Measurements from ENCODE around the gene TRIM67. TPM values are rescaled to one million over a fixed set of nuclear protein-coding genes. Genes with fewer than 3 reads are reported as not detected.
"Not testable (repeated sequence)": the region's sequence is repeated elsewhere in the genome, so short reads cannot be mapped to it uniquely, and the experiment has no call there.

TRIM67 gene
- total RNA-seq, 2 donors from 2014 or later: 0.12 TPM; not detected in 1

- ATAC-seq (replicated peaks in 1 of 2): no peak
- DNase-seq: no peak
- H3K4me3 Mint-ChIP-seq: no peak overlapping the region
- no peaks in the 10 kb centered on the region for H3K9me3 Mint-ChIP-seq
- H3K36me3 Mint-ChIP-seq (ENCODE audit: insufficient read depth in 2 of 2): no peaks in the 10 kb centered on the region
- H3K27ac Mint-ChIP-seq: no peak overlapping the region
- peaks cover 4% of the 10 kb centered on the region for H3K27me3 Mint-ChIP-seq (ENCODE audit: low read depth)
- H3K4me1 Mint-ChIP-seq (ENCODE audit: low read depth): peaks cover 12% of the 10 kb centered on the region
These were observed 45.6 kb downstream of the TRIM67 start for GRCh38 chr1:231207437-231207836.

GRCh38 chr1:231208980-231209379 is 47.1 kb downstream of the TRIM67 start:
- no peaks in the 10 kb centered on the region for H3K36me3 Mint-ChIP-seq (ENCODE audit: insufficient read depth in 2 of 2)
- DNase-seq: no peak
- H3K4me1 Mint-ChIP-seq (ENCODE audit: low read depth): peaks cover 12% of the 10 kb centered on the region
- no peak for ATAC-seq (replicated peaks in 1 of 2)
- no peaks in the 10 kb centered on the region for H3K9me3 Mint-ChIP-seq
- H3K27ac Mint-ChIP-seq: no peak overlapping the region
- H3K27me3 Mint-ChIP-seq (ENCODE audit: low read depth): peaks cover 4% of the 10 kb centered on the region
- no peak overlapping the region for H3K4me3 Mint-ChIP-seq

GRCh38 chr1:231209531-231209930 is 47.7 kb downstream of the TRIM67 start:
- DNase-seq (no peak), ATAC-seq (replicated peaks in 1 of 2) (no peak)
- Mint-ChIP-seq H3K36me3 (ENCODE audit: insufficient read depth in 2 of 2) (no peaks in the 10 kb centered on the region), H3K4me1 (ENCODE audit: low read depth) (peaks cover 12% of the 10 kb centered on the region), H3K27me3 (ENCODE audit: low read depth) (peaks cover 4% of the 10 kb centered on the region), H3K27ac (no peak overlapping the region), H3K9me3 (no peaks in the 10 kb centered on the region), H3K4me3 (no peak overlapping the region)

GRCh38 chr1:231210126-231210525 is 48.3 kb downstream of the TRIM67 start:
- peaks cover 18% of the 10 kb centered on the region for H3K4me1 Mint-ChIP-seq (ENCODE audit: low read depth)
- H3K4me3 Mint-ChIP-seq: no peak overlapping the region
- H3K27ac Mint-ChIP-seq: no peak overlapping the region
- H3K9me3 Mint-ChIP-seq: no peaks in the 10 kb centered on the region
- ATAC-seq (replicated peaks in 1 of 2) (no peak), DNase-seq (no peak)
- H3K36me3 Mint-ChIP-seq (ENCODE audit: insufficient read depth in 2 of 2): no peaks in the 10 kb centered on the region
- no peaks in the 10 kb centered on the region for H3K27me3 Mint-ChIP-seq (ENCODE audit: low read depth)

GRCh38 chr1:231211005-231211857 is 49.4 kb downstream of the TRIM67 start:
- Mint-ChIP-seq H3K36me3 (ENCODE audit: insufficient read depth in 2 of 2) (no peaks in the 10 kb centered on the region), H3K4me3 (peak overlapping the region; percentile 85 to 86), H3K27ac (peak overlapping the region; percentile 85), H3K4me1 (ENCODE audit: low read depth) (peaks cover 22% of the 10 kb centered on the region), H3K27me3 (ENCODE audit: low read depth) (no peaks in the 10 kb centered on the region), H3K9me3 (no peaks in the 10 kb centered on the region)
- DNase-seq: peak; percentile 90 to 94
- ATAC-seq (replicated peaks in 1 of 2): peak; percentile 89 to 91

GRCh38 chr1:231212301-231212700 is 50.4 kb downstream of the TRIM67 start:
- H3K4me1 Mint-ChIP-seq (ENCODE audit: low read depth): peaks cover 22% of the 10 kb centered on the region
- H3K36me3 Mint-ChIP-seq (ENCODE audit: insufficient read depth in 2 of 2); DNase-seq; H3K27me3 Mint-ChIP-seq (ENCODE audit: low read depth); H3K27ac Mint-ChIP-seq; ATAC-seq (replicated peaks in 1 of 2); H3K9me3 Mint-ChIP-seq; H3K4me3 Mint-ChIP-seq: not testable (repeated sequence)

- DNase-seq: no peak
- no peak overlapping the region for H3K4me3 Mint-ChIP-seq
- H3K4me1 Mint-ChIP-seq (ENCODE audit: low read depth): peaks cover 22% of the 10 kb centered on the region
- no peak for ATAC-seq (replicated peaks in 1 of 2)
- no peaks in the 10 kb centered on the region for H3K9me3 Mint-ChIP-seq
- no peaks in the 10 kb centered on the region for H3K27me3 Mint-ChIP-seq (ENCODE audit: low read depth)
- no peak overlapping the region for H3K27ac Mint-ChIP-seq
- no peaks in the 10 kb centered on the region for H3K36me3 Mint-ChIP-seq (ENCODE audit: insufficient read depth in 2 of 2)
These were observed 52.1 kb downstream of the TRIM67 start for GRCh38 chr1:231213831-231214573.

GRCh38 chr1:231214918-231215680 is 53.2 kb downstream of the TRIM67 start:
- H3K36me3 Mint-ChIP-seq (ENCODE audit: insufficient read depth in 2 of 2): no peaks in the 10 kb centered on the region
- H3K27ac Mint-ChIP-seq: no peak overlapping the region
- DNase-seq: no peak

GRCh38 chr1:231215681-231216385 is 54.0 kb downstream of the TRIM67 start:
- H3K4me3 Mint-ChIP-seq: no peak overlapping the region
- no peaks in the 10 kb centered on the region for H3K27me3 Mint-ChIP-seq (ENCODE audit: low read depth)
- no peaks in the 10 kb centered on the region for H3K36me3 Mint-ChIP-seq (ENCODE audit: insufficient read depth in 2 of 2)
- ATAC-seq (replicated peaks in 1 of 2): no peak
- H3K9me3 Mint-ChIP-seq: no peaks in the 10 kb centered on the region
- peaks cover 22% of the 10 kb centered on the region for H3K4me1 Mint-ChIP-seq (ENCODE audit: low read depth)
- H3K27ac Mint-ChIP-seq: peak overlapping the region; percentile 5
- no peak for DNase-seq

More at GRCh38 chr1:231214918-231215680, 53.2 kb downstream of the TRIM67 start:
- no peak for ATAC-seq (replicated peaks in 1 of 2)
- Mint-ChIP-seq H3K4me1 (ENCODE audit: low read depth) (peaks cover 22% of the 10 kb centered on the region), H3K4me3 (no peak overlapping the region), H3K27me3 (ENCODE audit: low read depth) (no peaks in the 10 kb centered on the region), H3K9me3 (no peaks in the 10 kb centered on the region)

GRCh38 chr1:231216498-231216897 is 54.6 kb downstream of the TRIM67 start:
- no peaks in the 10 kb centered on the region for H3K9me3 Mint-ChIP-seq
- ATAC-seq (replicated peaks in 1 of 2): no peak
- no peak for DNase-seq
- no peaks in the 10 kb centered on the region for H3K27me3 Mint-ChIP-seq (ENCODE audit: low read depth)
- H3K4me3 Mint-ChIP-seq: no peak overlapping the region
- H3K36me3 Mint-ChIP-seq (ENCODE audit: insufficient read depth in 2 of 2): no peaks in the 10 kb centered on the region
- peak overlapping the region; percentile 5 for H3K27ac Mint-ChIP-seq
- H3K4me1 Mint-ChIP-seq (ENCODE audit: low read depth): peaks cover 17% of the 10 kb centered on the region

- ATAC-seq (replicated peaks in 1 of 2): no peak
- no peak for DNase-seq
- no peak overlapping the region for H3K4me3 Mint-ChIP-seq
- peaks cover 11% of the 10 kb centered on the region for H3K4me1 Mint-ChIP-seq (ENCODE audit: low read depth)
- no peaks in the 10 kb centered on the region for H3K27me3 Mint-ChIP-seq (ENCODE audit: low read depth)
- no peaks in the 10 kb centered on the region for H3K36me3 Mint-ChIP-seq (ENCODE audit: insufficient read depth in 2 of 2)
- no peak overlapping the region for H3K27ac Mint-ChIP-seq
- H3K9me3 Mint-ChIP-seq: no peaks in the 10 kb centered on the region
These were observed 55.2 kb downstream of the TRIM67 start for GRCh38 chr1:231217056-231217455.

- DNase-seq: no peak
- peaks cover 10% of the 10 kb centered on the region for H3K4me1 Mint-ChIP-seq (ENCODE audit: low read depth)
- no peaks in the 10 kb centered on the region for H3K9me3 Mint-ChIP-seq
- no peaks in the 10 kb centered on the region for H3K27me3 Mint-ChIP-seq (ENCODE audit: low read depth)
- no peak overlapping the region for H3K4me3 Mint-ChIP-seq
- H3K27ac Mint-ChIP-seq: no peak overlapping the region
- H3K36me3 Mint-ChIP-seq (ENCODE audit: insufficient read depth in 2 of 2): no peaks in the 10 kb centered on the region
- ATAC-seq (replicated peaks in 1 of 2): no peak
These were observed 56.2 kb downstream of the TRIM67 start for GRCh38 chr1:231218078-231218477.
